K562 (cell line): ENCODE measurements around the gene ATP7B. TPM values are rescaled to one million over a fixed set of nuclear protein-coding genes. Genes with fewer than 3 reads are reported as not detected.

Experiments
- ARID4B ChIP-seq: sonication (generic); formaldehyde crosslinking; IDR thresholded peaks from 2 replicates; pipeline ENCODE4 v1.8.0; 2022; ENCODE audit warnings: mild to moderate bottlenecking, missing genetic modification reagents
- C11orf30 ChIP-seq: fragments of 450-650 bp; IDR thresholded peaks from 2 replicates; pipeline ENCODE4 v1.6.1; 2016; ENCODE audit warnings: low read depth, mild to moderate bottlenecking
- CHD2 ChIP-seq: IDR thresholded peaks from 2 replicates; pipeline ENCODE4 v1.6.1; 2011; ENCODE audit warnings: low read depth, low read length
- E2F6 ChIP-seq, 2 experiments: IDR thresholded peaks; 2 replicates each; pipeline ENCODE4 v1.6.1; 2011; ENCODE audit warnings: borderline replicate concordance in 1 of 2, control low read depth in 1 of 2, low read depth in 1 of 2, low read length in 1 of 2, mild to moderate bottlenecking in 1 of 2, mixed read lengths in 1 of 2, moderate library complexity in 1 of 2; ENCODE audit not compliant: insufficient read depth in 1 of 2, insufficient read length in 1 of 2, poor library complexity in 1 of 2, severe bottlenecking in 1 of 2; ENCODE audit errors: extremely low read depth in 1 of 2
- FOSL1 ChIP-seq: fragments of 200-800 bp; sonication (Bioruptor generic); conservative IDR thresholded peaks from 2 replicates; pipeline ENCODE4 v1.6.1; 2016; ENCODE audit warnings: missing genetic modification characterization, missing compliant biosample characterization
- HMGN3 ChIP-seq: IDR thresholded peaks from 2 replicates; pipeline ENCODE4 v1.6.1; 2011; ENCODE audit warnings: borderline replicate concordance, low read depth, mild to moderate bottlenecking, mixed read lengths, low read length; ENCODE audit not compliant: insufficient read length; ENCODE audit errors: extremely low read depth
- KAT7 ChIP-seq: sonication (generic); formaldehyde crosslinking; IDR thresholded peaks from 2 replicates; pipeline ENCODE4 v1.8.0; 2022; ENCODE audit warnings: missing genetic modification reagents, mild to moderate bottlenecking, borderline replicate concordance
- NCOA6 ChIP-seq: fragments of 450-650 bp; IDR thresholded peaks from 2 replicates; pipeline ENCODE4 v1.6.1; 2017; ENCODE audit warnings: mild to moderate bottlenecking
- NFE2 ChIP-seq: IDR thresholded peaks from 2 replicates; pipeline ENCODE4 v1.6.1; 2014; ENCODE audit warnings: antibody characterized with exemption, low read depth
- RAD21 ChIP-seq, 2 experiments: fragments of 250-450 bp in 1 of 2; fragments of 450-650 bp in 1 of 2; sonication (Bioruptor Pico) in 1 of 2; formaldehyde crosslinking in 1 of 2; IDR thresholded peaks in 1 of 2; conservative IDR thresholded peaks in 1 of 2; 2 replicates each; pipeline versions ENCODE4 v1.4.0 to v1.8.0; 2020 to 2022; ENCODE audit warnings: mild to moderate bottlenecking in 2 of 2, moderate library complexity in 1 of 2
- YY1 ChIP-seq, 3 experiments: IDR thresholded peaks; 2 replicates each; pipeline ENCODE4 v1.6.1; 2011; ENCODE audit warnings: low read length in 2 of 3, mild to moderate bottlenecking in 2 of 3, moderate library complexity in 2 of 3, borderline replicate concordance in 1 of 3, control low read depth in 1 of 3, low read depth in 1 of 3; ENCODE audit not compliant: insufficient read depth in 3 of 3, insufficient replicate concordance in 2 of 3, control insufficient read depth in 1 of 3, insufficient read length in 1 of 3; ENCODE audit errors: extremely low read depth in 1 of 3
- ZBED1 ChIP-seq: IDR thresholded peaks from 2 replicates; pipeline ENCODE4 v1.6.1; 2014
- ZNF589 ChIP-seq: fragments of 200-800 bp; sonication (Bioruptor generic); IDR thresholded peaks from 2 replicates; pipeline ENCODE4 v1.6.1; 2016; ENCODE audit warnings: low read depth, missing genetic modification characterization, missing compliant biosample characterization
- polyA plus RNA-seq, 8 experiments: library from polyadenylated mRNA; depleted of rRNA in 4 of 8; stranded (reverse) in 5 of 8; unstranded in 3 of 8; fragments of >200 nt; fragmentation: Nextera tagmentation in 2 of 8; fragmentation: Illumina TruSeq in 1 of 8; extraction: Ambion mirVana in 2 of 8; extraction: Trizol in 1 of 8; gene quantifications; 2 replicates each; pipeline versions ENCODE4 v1.2.1 to v1.2.3, GENCODE V29; 2011 to 2014; ENCODE audit warnings: inconsistent platforms in 1 of 8, missing spikeins in 1 of 8
- total RNA-seq, 7 experiments: library from RNA; depleted of rRNA in 6 of 7; stranded (reverse); fragments of >200 nt in 6 of 7; fragmentation: Illumina TruSeq in 2 of 7; extraction: Trizol in 2 of 7; gene quantifications; 2 replicates each; pipeline versions ENCODE4 v1.2.1 to v1.2.3, GENCODE V29; 2011 to 2021; ENCODE audit warnings: low replicate concordance in 1 of 7
- TF ChIP-seq, protein P1 (sequence below): sonication (generic); formaldehyde crosslinking; IDR thresholded peaks from 2 replicates; pipeline ENCODE4 v1.9.0; 2022; ENCODE audit warnings: mild to moderate bottlenecking, missing genetic modification reagents
- TF ChIP-seq, protein P2 (sequence below), 3 experiments: IDR thresholded peaks in 2 of 3; conservative IDR thresholded peaks in 1 of 3; 2 replicates each; pipeline ENCODE4 v1.5.1; 2011 to 2012; ENCODE audit warnings: low read length in 3 of 3, mild to moderate bottlenecking in 3 of 3, control low read depth in 2 of 3, improper control_type of control experiment in 1 of 3, inconsistent platforms in 1 of 3, low read depth in 1 of 3, mixed read lengths in 1 of 3, moderate library complexity in 1 of 3; ENCODE audit not compliant: insufficient read depth in 2 of 3
- TF ChIP-seq, protein P3 (sequence below): sonication (generic); IDR thresholded peaks from 2 replicates; pipeline ENCODE4 v1.6.1; 2016

The ATP7B gene
- total and polyA plus RNA-seq, 9 of the 15 experiments (the other 6 are each of a cell fraction or from before 2014, with no cell fraction given), result 1.1 to 20.4 (median 8.5) TPM

GRCh38 chr13:52010890-52011631, at the start of gene ATP7B (continued):
- TF ChIP-seq, protein P1, sequence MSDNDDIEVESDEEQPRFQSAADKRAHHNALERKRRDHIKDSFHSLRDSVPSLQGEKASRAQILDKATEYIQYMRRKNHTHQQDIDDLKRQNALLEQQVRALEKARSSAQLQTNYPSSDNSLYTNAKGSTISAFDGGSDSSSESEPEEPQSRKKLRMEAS (CRISPR knock-in tag), result 0 out of 2 replicates have a peak, but pooled peaks have one; percentile 27
- TF ChIP-seq, protein P2, sequence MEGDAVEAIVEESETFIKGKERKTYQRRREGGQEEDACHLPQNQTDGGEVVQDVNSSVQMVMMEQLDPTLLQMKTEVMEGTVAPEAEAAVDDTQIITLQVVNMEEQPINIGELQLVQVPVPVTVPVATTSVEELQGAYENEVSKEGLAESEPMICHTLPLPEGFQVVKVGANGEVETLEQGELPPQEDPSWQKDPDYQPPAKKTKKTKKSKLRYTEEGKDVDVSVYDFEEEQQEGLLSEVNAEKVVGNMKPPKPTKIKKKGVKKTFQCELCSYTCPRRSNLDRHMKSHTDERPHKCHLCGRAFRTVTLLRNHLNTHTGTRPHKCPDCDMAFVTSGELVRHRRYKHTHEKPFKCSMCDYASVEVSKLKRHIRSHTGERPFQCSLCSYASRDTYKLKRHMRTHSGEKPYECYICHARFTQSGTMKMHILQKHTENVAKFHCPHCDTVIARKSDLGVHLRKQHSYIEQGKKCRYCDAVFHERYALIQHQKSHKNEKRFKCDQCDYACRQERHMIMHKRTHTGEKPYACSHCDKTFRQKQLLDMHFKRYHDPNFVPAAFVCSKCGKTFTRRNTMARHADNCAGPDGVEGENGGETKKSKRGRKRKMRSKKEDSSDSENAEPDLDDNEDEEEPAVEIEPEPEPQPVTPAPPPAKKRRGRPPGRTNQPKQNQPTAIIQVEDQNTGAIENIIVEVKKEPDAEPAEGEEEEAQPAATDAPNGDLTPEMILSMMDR (IDR thresholded peaks at IDR 0.05 in 2 of 3, conservative IDR thresholded peaks at IDR 0.05 in 1 of 3; ENCODE audit: insufficient read depth in 2 of 3, low read depth in 1 of 3, low read length in 3 of 3), result peak in 2 of 3 experiments; percentile 18 to 29; a peak in 2 of 6 replicates
- TF ChIP-seq RAD21 (CRISPR knock-in tag; conservative IDR thresholded peaks at IDR 0.05 in 1 of 2, IDR thresholded peaks at IDR 0.05 in 1 of 2), result 0 out of 4 replicates have a peak, but pooled peaks have one; percentile 3 to 14
- TF ChIP-seq ARID4B (CRISPR knock-in tag), result 0 out of 2 replicates have a peak, but pooled peaks have one; percentile 8
- peak; percentile 96; the same call in 1 of the 2 replicates for TF ChIP-seq KAT7 (CRISPR knock-in tag)
- peak; percentile 0 for TF ChIP-seq HMGN3
- TF ChIP-seq NFE2, result no peak
- TF ChIP-seq, protein P3, sequence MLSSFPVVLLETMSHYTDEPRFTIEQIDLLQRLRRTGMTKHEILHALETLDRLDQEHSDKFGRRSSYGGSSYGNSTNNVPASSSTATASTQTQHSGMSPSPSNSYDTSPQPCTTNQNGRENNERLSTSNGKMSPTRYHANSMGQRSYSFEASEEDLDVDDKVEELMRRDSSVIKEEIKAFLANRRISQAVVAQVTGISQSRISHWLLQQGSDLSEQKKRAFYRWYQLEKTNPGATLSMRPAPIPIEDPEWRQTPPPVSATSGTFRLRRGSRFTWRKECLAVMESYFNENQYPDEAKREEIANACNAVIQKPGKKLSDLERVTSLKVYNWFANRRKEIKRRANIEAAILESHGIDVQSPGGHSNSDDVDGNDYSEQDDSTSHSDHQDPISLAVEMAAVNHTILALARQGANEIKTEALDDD, result peak; percentile 3; the same call in 1 of the 2 replicates
- TF ChIP-seq ZBED1, result no peak
- 0 out of 2 replicates have a peak, but pooled peaks have one; percentile 19 for TF ChIP-seq ZNF589 (CRISPR knock-in tag)
- peak in 1 of 2 experiments; percentile 60 for TF ChIP-seq E2F6 (IDR thresholded peaks at IDR 0.05; ENCODE audit: borderline replicate concordance in 1 of 2, extremely low read depth in 1 of 2, insufficient read depth in 1 of 2, insufficient read length in 1 of 2, low read depth in 1 of 2, low read length in 1 of 2, poor library complexity in 1 of 2, severe bottlenecking in 1 of 2)
- TF ChIP-seq NCOA6, result no peak
- TF ChIP-seq C11orf30, result no peak
- TF ChIP-seq YY1 (IDR thresholded peaks at IDR 0.05; ENCODE audit: borderline replicate concordance in 1 of 3, control insufficient read depth in 1 of 3, extremely low read depth in 1 of 3, insufficient read depth in 3 of 3, insufficient read length in 1 of 3, insufficient replicate concordance in 2 of 3, low read depth in 1 of 3, low read length in 2 of 3), result no peak
- no peak for TF ChIP-seq CHD2
- TF ChIP-seq FOSL1 (tag), result no peak
